SU-DHL-6 (cell line): ENCODE measurements around the gene CRHR2.

Experiments used
- H2AFZ ChIP-seq: fragments of 200-600 bp; sonication (generic); 2 replicates; pipeline ENCODE4 v1.6.1; 2014; ENCODE audit warnings: low read depth, mild to moderate bottlenecking, moderate library complexity, mixed read lengths, antibody characterized with exemption, low read length; ENCODE audit not compliant: severe bottlenecking
- H3F3A ChIP-seq: fragments of 200-600 bp; shearing (Covaris generic); 2 replicates; pipeline ENCODE4 v1.6.0; 2016; ENCODE audit warnings: antibody characterized with exemption, mild to moderate bottlenecking; ENCODE audit not compliant: insufficient read depth
- H3K27ac ChIP-seq: fragments of 200-600 bp; sonication (generic); 2 replicates; pipeline ENCODE4 v1.5.1; 2016; ENCODE audit warnings: low read depth, mild to moderate bottlenecking, low read length, moderate library complexity, mixed read lengths
- H3K27me3 ChIP-seq: fragments of 200-600 bp; sonication (generic), shearing (Covaris generic); 2 replicates; pipeline ENCODE4 v1.6.0; 2014; ENCODE audit warnings: mild to moderate bottlenecking, low read length
- H3K36me3 ChIP-seq: fragments of 200-600 bp; sonication (generic); 2 replicates; pipeline ENCODE4 v1.6.1; 2014; ENCODE audit warnings: mild to moderate bottlenecking, low read length, mixed read lengths
- H3K4me2 ChIP-seq: fragments of 300-600, 200-600 bp; shearing (Covaris generic), sonication (generic); 2 replicates; pipeline ENCODE4 v1.6.0; 2014; ENCODE audit warnings: low read length, low read depth, mild to moderate bottlenecking; ENCODE audit not compliant: poor library complexity, severe bottlenecking
- H3K4me3 ChIP-seq: fragments of 200-600 bp; sonication (generic); 2 replicates; pipeline ENCODE4 v1.5.1; 2014; ENCODE audit warnings: antibody characterized with exemption, low read length, mild to moderate bottlenecking, mixed read lengths; ENCODE audit not compliant: insufficient read depth, poor library complexity, severe bottlenecking
- H3K79me2 ChIP-seq: fragments of 200-600 bp; sonication (generic); 2 replicates; pipeline ENCODE4 v1.6.1; 2014; ENCODE audit warnings: mild to moderate bottlenecking, low read length, moderate library complexity; ENCODE audit not compliant: insufficient read depth
- H3K9ac ChIP-seq: fragments of 200-600 bp; sonication (generic); 2 replicates; pipeline ENCODE4 v1.7.0; 2014; ENCODE audit warnings: mild to moderate bottlenecking, low read length
- H3K9me2 ChIP-seq: fragments of 200-600 bp; sonication (generic); replicated peaks from 2 replicates; pipeline ENCODE4 v1.6.1; 2014; ENCODE audit warnings: low read length; ENCODE audit not compliant: insufficient read depth
- H3K9me3 ChIP-seq: fragments of 200-600 bp; sonication (generic); 2 replicates; pipeline ENCODE4 v1.6.1; 2014; ENCODE audit warnings: low read length, mixed read lengths; ENCODE audit not compliant: insufficient read depth
- H4K20me1 ChIP-seq: fragments of 200-600 bp; sonication (generic); 2 replicates; pipeline ENCODE4 v1.6.1; 2014; ENCODE audit warnings: low read depth, mild to moderate bottlenecking, antibody characterized with exemption, low read length, moderate library complexity, mixed read lengths
- EZH2phosphoT487 ChIP-seq: fragments of 200-600 bp; sonication (generic), shearing (Covaris generic); conservative IDR thresholded peaks from 2 replicates; pipeline ENCODE4 v1.6.1; 2018; ENCODE audit warnings: mild to moderate bottlenecking, antibody characterized with exemption, low read length, moderate library complexity, mixed read lengths
- TF ChIP-seq, protein P1 (sequence below): fragments of 200-600 bp; sonication (generic); IDR thresholded peaks from one replicate; pipeline ENCODE4 v1.5.1; 2017; ENCODE audit warnings: antibody characterized with exemption, mild to moderate bottlenecking, low read length, moderate library complexity; ENCODE audit not compliant: insufficient read depth, poor library complexity, severe bottlenecking

Gene CRHR2

GRCh38 chr7:30717181-30717580, 34.9 kb upstream of the CRHR2 start:
- Histone ChIP-seq H3K9me2 (no peaks in the 10 kb centered on the region), H3K4me2 (no peak overlapping the region), H3K27me3 (no peaks in the 10 kb centered on the region), H3K79me2 (no peaks in the 10 kb centered on the region), H3F3A (no peaks in the 10 kb centered on the region), H3K36me3 (no peaks in the 10 kb centered on the region), H4K20me1 (no peaks in the 10 kb centered on the region), H3K9me3 (peaks cover 8% of the 10 kb centered on the region; the same call in 1 of the 2 replicates), H3K4me3 (no peak overlapping the region), H3K9ac (no peak overlapping the region), H2AFZ (no peak overlapping the region), H3K27ac (no peak overlapping the region)
- TF ChIP-seq EZH2phosphoT487 = no peak
- TF ChIP-seq, protein P1, sequence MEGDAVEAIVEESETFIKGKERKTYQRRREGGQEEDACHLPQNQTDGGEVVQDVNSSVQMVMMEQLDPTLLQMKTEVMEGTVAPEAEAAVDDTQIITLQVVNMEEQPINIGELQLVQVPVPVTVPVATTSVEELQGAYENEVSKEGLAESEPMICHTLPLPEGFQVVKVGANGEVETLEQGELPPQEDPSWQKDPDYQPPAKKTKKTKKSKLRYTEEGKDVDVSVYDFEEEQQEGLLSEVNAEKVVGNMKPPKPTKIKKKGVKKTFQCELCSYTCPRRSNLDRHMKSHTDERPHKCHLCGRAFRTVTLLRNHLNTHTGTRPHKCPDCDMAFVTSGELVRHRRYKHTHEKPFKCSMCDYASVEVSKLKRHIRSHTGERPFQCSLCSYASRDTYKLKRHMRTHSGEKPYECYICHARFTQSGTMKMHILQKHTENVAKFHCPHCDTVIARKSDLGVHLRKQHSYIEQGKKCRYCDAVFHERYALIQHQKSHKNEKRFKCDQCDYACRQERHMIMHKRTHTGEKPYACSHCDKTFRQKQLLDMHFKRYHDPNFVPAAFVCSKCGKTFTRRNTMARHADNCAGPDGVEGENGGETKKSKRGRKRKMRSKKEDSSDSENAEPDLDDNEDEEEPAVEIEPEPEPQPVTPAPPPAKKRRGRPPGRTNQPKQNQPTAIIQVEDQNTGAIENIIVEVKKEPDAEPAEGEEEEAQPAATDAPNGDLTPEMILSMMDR = no peak

GRCh38 chr7:30714129-30714528, 31.9 kb upstream of the CRHR2 start:
- TF ChIP-seq, protein P1 = no peak
- TF ChIP-seq EZH2phosphoT487 = no peak
- H3K4me3 ChIP-seq = no peak overlapping the region
- H3K9me3 ChIP-seq = peaks cover 8% of the 10 kb centered on the region; the same call in 1 of the 2 replicates
- no peak overlapping the region for H3K27ac ChIP-seq
- no peak overlapping the region for H3K9ac ChIP-seq
- no peak overlapping the region for H3K4me2 ChIP-seq
- no peaks in the 10 kb centered on the region for H3K79me2 ChIP-seq
- no peaks in the 10 kb centered on the region for H3K27me3 ChIP-seq
- no peaks in the 10 kb centered on the region for H4K20me1 ChIP-seq
- H3F3A ChIP-seq = no peaks in the 10 kb centered on the region
- H2AFZ ChIP-seq = no peak overlapping the region
- no peaks in the 10 kb centered on the region for H3K9me2 ChIP-seq
- no peaks in the 10 kb centered on the region for H3K36me3 ChIP-seq

DNA sequence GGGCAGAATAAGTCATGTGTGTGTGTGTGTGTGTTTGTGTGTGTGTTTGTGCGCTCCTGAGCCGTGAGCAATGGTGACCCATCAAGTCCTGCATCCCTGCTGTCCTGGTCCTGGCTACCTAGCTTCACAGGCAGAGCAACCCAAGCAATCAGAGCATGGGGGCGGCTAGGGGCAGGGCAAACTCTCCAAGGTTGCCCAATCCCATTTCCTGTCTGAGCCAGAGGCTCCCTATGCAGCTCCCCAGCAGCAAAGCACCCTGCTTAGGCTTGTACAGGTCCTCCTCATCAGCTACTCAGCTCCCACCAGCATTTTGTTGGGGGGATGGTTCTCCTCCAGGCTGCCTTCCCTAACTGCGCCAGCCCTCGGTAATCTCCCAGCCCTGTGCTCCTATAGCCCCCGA, 31.1 kb upstream of the CRHR2 start:
- peaks cover 6% of the 10 kb centered on the region; the same call in 1 of the 2 replicates for H3K9me3 ChIP-seq
- no peaks in the 10 kb centered on the region for H4K20me1 ChIP-seq
- H3K9ac ChIP-seq = no peak overlapping the region
- H3K9me2 ChIP-seq = no peaks in the 10 kb centered on the region
- H3F3A ChIP-seq = no peaks in the 10 kb centered on the region
- H3K36me3 ChIP-seq = no peaks in the 10 kb centered on the region
- no peak overlapping the region for H2AFZ ChIP-seq
- H3K27ac ChIP-seq = no peak overlapping the region
- H3K4me3 ChIP-seq = no peak overlapping the region
- TF ChIP-seq EZH2phosphoT487 = no peak
- TF ChIP-seq, protein P1 = no peak
- no peaks in the 10 kb centered on the region for H3K79me2 ChIP-seq
- no peaks in the 10 kb centered on the region for H3K27me3 ChIP-seq
- H3K4me2 ChIP-seq = no peak overlapping the region
